ENCODE data around the gene ACAT2.
"Not testable (repeated sequence)": the region's sequence is repeated elsewhere in the genome, so short reads cannot be mapped to it uniquely, and the experiment has no call there.

The ACAT2 gene

GRCh38 chr6:159816775-159817174, 54.9 kb downstream of the ACAT2 start:
- DNase-seq: not testable (repeated sequence)

- DNase-seq: no peak
These were observed 56.3 kb downstream of the ACAT2 start for GRCh38 chr6:159817951-159818739.

- DNase-seq: no peak
These were observed 57.3 kb downstream of the ACAT2 start for GRCh38 chr6:159819098-159819497.

GRCh38 chr6:159819932-159820640, 58.2 kb downstream of the ACAT2 start:
- DNase-seq: no peak

GRCh38 chr6:159821122-159821521, 59.3 kb downstream of the ACAT2 start:
- DNase-seq: no peak

GRCh38 chr6:159821726-159822125, 59.9 kb downstream of the ACAT2 start:
- no peak for DNase-seq

- DNase-seq: no peak
These were observed 62.1 kb downstream of the ACAT2 start for GRCh38 chr6:159823953-159824352.

- not testable (repeated sequence) for DNase-seq
These were observed 62.8 kb downstream of the ACAT2 start for GRCh38 chr6:159824690-159825089.

GRCh38 chr6:159826004-159826403, 64.2 kb downstream of the ACAT2 start:
- no peak for DNase-seq

GRCh38 chr6:159826968-159827647, 65.3 kb downstream of the ACAT2 start:
- DNase-seq: no peak

- peak; percentile 11 for DNase-seq
These were observed 66.2 kb downstream of the ACAT2 start for GRCh38 chr6:159828074-159828473.

Measured in fibroblast of skin of scalp (primary cell).